ENCODE results near the gene FBLN2.

Gene FBLN2

DNA sequence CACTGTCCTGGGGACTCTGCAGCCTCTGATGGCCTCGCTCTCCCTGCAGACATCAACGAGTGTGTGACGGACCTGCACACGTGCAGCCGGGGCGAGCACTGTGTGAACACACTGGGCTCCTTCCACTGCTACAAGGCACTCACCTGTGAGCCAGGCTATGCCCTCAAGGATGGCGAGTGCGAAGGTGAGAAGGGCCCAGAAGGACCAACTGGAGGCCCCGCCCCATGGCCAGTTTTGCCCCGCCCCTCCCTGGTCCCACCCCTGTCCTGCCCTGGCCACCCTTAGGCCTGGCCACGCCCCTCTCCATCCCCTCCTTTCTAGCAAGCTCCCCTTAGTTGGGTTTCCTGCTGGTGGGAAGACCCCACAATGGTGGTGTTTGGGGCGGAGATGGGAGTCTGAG, 77.5 kb downstream of the FBLN2 start:
- no peaks in the 10 kb centered on the region for H3K27me3 ChIP-seq (ENCODE audit: insufficient read depth, poor library complexity, severe bottlenecking)
- DNase-seq (ENCODE audit: low read depth in 1 of 2, low spot score in 1 of 2), result no peak
- TF ChIP-seq, protein P1, sequence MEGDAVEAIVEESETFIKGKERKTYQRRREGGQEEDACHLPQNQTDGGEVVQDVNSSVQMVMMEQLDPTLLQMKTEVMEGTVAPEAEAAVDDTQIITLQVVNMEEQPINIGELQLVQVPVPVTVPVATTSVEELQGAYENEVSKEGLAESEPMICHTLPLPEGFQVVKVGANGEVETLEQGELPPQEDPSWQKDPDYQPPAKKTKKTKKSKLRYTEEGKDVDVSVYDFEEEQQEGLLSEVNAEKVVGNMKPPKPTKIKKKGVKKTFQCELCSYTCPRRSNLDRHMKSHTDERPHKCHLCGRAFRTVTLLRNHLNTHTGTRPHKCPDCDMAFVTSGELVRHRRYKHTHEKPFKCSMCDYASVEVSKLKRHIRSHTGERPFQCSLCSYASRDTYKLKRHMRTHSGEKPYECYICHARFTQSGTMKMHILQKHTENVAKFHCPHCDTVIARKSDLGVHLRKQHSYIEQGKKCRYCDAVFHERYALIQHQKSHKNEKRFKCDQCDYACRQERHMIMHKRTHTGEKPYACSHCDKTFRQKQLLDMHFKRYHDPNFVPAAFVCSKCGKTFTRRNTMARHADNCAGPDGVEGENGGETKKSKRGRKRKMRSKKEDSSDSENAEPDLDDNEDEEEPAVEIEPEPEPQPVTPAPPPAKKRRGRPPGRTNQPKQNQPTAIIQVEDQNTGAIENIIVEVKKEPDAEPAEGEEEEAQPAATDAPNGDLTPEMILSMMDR (IDR thresholded peaks at IDR 0.05; ENCODE audit: insufficient read depth, low read length), result no peak
- no peak for TF ChIP-seq REST (IDR thresholded peaks at IDR 0.05; ENCODE audit: insufficient replicate concordance, low read depth)
- no peak for TF ChIP-seq POLR2AphosphoS5 (IDR thresholded peaks at IDR 0.05; ENCODE audit: low read depth)
- no peak for TF ChIP-seq GABPA (IDR thresholded peaks at IDR 0.05; ENCODE audit: low read depth)
- TF ChIP-seq SPI1 (IDR thresholded peaks at IDR 0.05; ENCODE audit: borderline replicate concordance, low read depth), result no peak
- H3K27ac ChIP-seq (replicated peaks), result no peak overlapping the region
- H3K4me3 ChIP-seq (replicated peaks; ENCODE audit: insufficient read depth, low read length), result no peak overlapping the region

DNA sequence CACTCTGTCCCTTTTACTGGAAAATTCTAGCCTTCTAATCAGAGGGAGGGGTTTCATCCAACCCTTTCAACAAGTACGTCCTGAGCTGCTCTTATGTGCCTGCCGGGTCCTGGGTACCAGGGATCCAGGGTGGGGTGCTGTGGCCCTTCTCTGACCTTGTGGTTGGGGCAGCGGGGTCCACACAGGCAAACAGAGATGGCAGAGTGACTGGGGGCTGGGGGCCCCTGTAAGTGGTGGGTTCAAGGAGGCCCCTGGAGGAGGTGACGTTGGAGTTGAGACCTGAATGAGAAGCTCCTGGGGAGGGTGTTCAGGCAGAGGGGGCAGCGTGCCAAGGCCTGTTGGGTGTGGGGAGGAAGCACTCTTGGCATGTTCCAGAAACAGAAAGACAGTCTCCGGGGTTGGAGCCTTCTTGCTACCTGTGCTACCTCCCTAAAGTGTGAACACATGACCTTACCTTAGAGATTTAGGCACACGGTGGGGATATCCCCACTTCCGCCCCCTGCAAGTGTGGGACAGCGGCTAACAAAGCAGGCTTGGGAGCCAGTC, 78.1 kb downstream of the FBLN2 start:
- TF ChIP-seq, protein P1 (IDR thresholded peaks at IDR 0.05; ENCODE audit: insufficient read depth, low read length), result no peak
- no peak for TF ChIP-seq SPI1 (IDR thresholded peaks at IDR 0.05; ENCODE audit: borderline replicate concordance, low read depth)
- TF ChIP-seq REST (IDR thresholded peaks at IDR 0.05; ENCODE audit: insufficient replicate concordance, low read depth), result no peak
- TF ChIP-seq GABPA (IDR thresholded peaks at IDR 0.05; ENCODE audit: low read depth), result no peak
- TF ChIP-seq POLR2AphosphoS5 (IDR thresholded peaks at IDR 0.05; ENCODE audit: low read depth), result no peak
- H3K27ac ChIP-seq (replicated peaks), result no peak overlapping the region
- no peaks in the 10 kb centered on the region for H3K27me3 ChIP-seq (ENCODE audit: insufficient read depth, poor library complexity, severe bottlenecking)
- DNase-seq (ENCODE audit: low read depth in 1 of 2, low spot score in 1 of 2), result no peak
- no peak overlapping the region for H3K4me3 ChIP-seq (replicated peaks; ENCODE audit: insufficient read depth, low read length)

GRCh38 chr3:13627681-13628080, 78.8 kb downstream of the FBLN2 start:
- Histone ChIP-seq H3K27me3 (ENCODE audit: insufficient read depth, poor library complexity, severe bottlenecking) (no peaks in the 10 kb centered on the region), H3K4me3 (replicated peaks; ENCODE audit: insufficient read depth, low read length) (no peak overlapping the region), H3K27ac (replicated peaks) (no peak overlapping the region)
- no peak for TF ChIP-seq REST (IDR thresholded peaks at IDR 0.05; ENCODE audit: insufficient replicate concordance, low read depth)
- TF ChIP-seq, protein P1 (IDR thresholded peaks at IDR 0.05; ENCODE audit: insufficient read depth, low read length), result no peak
- TF ChIP-seq GABPA (IDR thresholded peaks at IDR 0.05; ENCODE audit: low read depth), result no peak
- no peak for DNase-seq (ENCODE audit: low read depth in 1 of 2, low spot score in 1 of 2)

Data from HL-60 (cell line).